Limb (tissue), 2 donors: ENCODE results near the gene COX18.

Source experiments
- DNase-seq, 2 donors: peaks; one replicate each; pipeline ENCODE4 v3.0.0-alpha.2; 2016; ENCODE audit errors: extremely low spot score in 2 of 2

COX18 gene

GRCh38 chr4:73069338-73070073 lies at the start of gene COX18:
COX18 (minus strand) TSS chr4:73069716; CDS start chr4:73069649, 67 bp downstream.
- peak; percentile 98 to 99 for DNase-seq

- DNase-seq = no peak
Measured at GRCh38 chr4:73109493-73109892, 40.0 kb upstream of the COX18 start.

- no peak for DNase-seq
Measured at GRCh38 chr4:73104695-73105094, 35.2 kb upstream of the COX18 start.

- no peak for DNase-seq
Measured at GRCh38 chr4:73103799-73104503, 34.4 kb upstream of the COX18 start.

- no peak for DNase-seq
Measured at GRCh38 chr4:73099143-73099542, 29.6 kb upstream of the COX18 start.

GRCh38 chr4:73098713-73099112 lies 29.2 kb upstream of the COX18 start:
- DNase-seq = no peak

- no peak for DNase-seq
Measured at GRCh38 chr4:73098016-73098415, 28.5 kb upstream of the COX18 start.

- DNase-seq = no peak
Measured at GRCh38 chr4:73092868-73093267, 23.4 kb upstream of the COX18 start.

- no peak for DNase-seq
Measured at GRCh38 chr4:73090738-73091137, 21.2 kb upstream of the COX18 start.

GRCh38 chr4:73087871-73088270 lies 18.4 kb upstream of the COX18 start:
- DNase-seq = no peak

GRCh38 chr4:73086095-73086868 lies 16.8 kb upstream of the COX18 start:
- DNase-seq = no peak

GRCh38 chr4:73080789-73081188 lies 11.3 kb upstream of the COX18 start:
- no peak for DNase-seq

GRCh38 chr4:73075832-73076231 lies 6.3 kb upstream of the COX18 start:
- DNase-seq = no peak

- no peak for DNase-seq
Measured at GRCh38 chr4:73070074-73070390, 516 bp upstream of the COX18 start.

GRCh38 chr4:73068491-73069337 lies 802 bp downstream of the COX18 start:
- peak; percentile 28 to 47 for DNase-seq

GRCh38 chr4:73067971-73068394 lies 1.5 kb downstream of the COX18 start:
- no peak for DNase-seq

- no peak for DNase-seq
Measured at GRCh38 chr4:73066928-73067327, 2.6 kb downstream of the COX18 start.

- DNase-seq = no peak
Measured at GRCh38 chr4:73066445-73066844, 3.1 kb downstream of the COX18 start.

- no peak for DNase-seq
Measured at GRCh38 chr4:73064536-73064935, 5.0 kb downstream of the COX18 start.

GRCh38 chr4:73055241-73055897 lies 14.1 kb downstream of the COX18 start:
- no peak for DNase-seq

- DNase-seq = no peak
Measured at GRCh38 chr4:73053974-73054480, 15.5 kb downstream of the COX18 start.
